ENCODE results near the gene FADS2.

The FADS2 gene

DNA sequence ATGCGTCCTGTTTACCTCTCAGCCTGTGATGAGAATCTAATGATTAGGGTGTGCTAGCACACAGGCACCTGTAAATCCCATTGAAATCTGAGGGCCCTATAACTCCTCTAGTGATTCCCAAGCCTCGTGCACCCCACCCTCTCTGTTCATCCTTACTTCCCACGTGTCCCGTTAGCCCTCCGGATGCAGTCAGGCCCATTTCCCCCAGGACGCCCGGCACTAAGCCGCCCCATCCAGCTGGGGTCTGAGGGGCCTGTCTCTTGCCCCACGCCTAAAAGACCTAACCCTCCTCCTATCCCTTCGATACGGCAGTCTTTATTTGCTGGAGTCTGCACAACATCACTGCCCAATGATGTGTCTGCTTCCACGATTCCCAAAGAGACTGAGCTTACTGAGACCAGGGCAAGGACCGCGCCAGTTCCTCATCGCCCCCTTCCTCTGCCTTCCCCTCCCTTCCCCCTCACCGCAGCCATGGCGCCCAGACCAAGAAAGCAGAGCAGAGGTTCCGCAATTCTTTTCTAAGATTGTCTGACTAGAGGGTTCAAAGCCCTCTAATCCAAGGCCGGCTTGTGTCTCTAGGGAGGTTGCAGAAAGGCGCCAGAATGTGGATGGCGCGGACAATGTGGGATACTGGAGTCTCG, 1.1 kb upstream of the FADS2 start:
- DNase-seq, result no peak

DNA sequence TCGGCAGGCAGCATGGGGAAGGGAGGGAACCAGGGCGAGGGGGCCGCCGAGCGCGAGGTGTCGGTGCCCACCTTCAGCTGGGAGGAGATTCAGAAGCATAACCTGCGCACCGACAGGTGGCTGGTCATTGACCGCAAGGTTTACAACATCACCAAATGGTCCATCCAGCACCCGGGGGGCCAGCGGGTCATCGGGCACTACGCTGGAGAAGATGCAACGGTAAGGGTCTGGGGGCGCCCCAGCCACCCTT, 204 bp downstream of the FADS2 start:
- no peak for DNase-seq

DNA sequence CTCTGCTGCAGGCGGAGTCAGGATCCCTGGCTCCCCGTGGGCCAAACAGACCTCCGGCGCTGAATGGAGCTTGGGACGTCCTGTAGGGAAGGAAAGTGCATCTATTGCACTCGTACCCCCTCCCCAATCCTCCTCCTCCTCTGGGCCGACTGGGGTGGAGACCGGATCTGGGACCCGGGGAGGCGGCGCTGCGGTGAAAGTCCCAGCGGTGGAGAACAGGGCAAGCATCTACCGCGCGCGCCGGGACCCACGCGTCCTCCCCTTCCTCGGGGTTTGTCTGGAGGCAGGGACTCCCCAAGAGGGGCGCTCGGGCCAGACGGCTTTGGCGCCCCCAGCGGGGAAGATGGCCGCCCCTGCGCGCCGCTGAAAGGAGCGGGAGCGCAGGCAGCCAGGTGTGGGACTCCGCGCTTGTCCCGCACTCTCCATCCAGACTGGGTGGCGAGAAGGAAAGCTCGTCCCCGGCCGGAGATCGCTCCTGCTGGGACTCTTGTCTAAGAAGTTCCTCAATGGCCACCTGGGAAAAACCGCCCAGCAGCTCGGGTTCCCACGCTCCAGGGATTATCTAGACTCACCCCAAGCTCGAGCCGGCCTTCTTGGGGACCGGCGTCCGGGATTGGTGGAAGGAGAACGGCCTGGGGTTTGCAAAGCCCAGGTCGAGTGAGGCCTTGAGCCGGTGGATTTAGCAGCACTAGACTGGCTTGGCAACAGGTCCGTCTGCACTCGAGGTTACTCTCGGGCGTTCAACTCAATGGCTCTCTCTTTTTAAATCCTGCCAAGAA, 718 bp downstream of the FADS2 start:
- DNase-seq, result peak; percentile 31

GRCh38 chr11:61829806-61830205, 1.7 kb downstream of the FADS2 start:
- no peak for DNase-seq

DNA sequence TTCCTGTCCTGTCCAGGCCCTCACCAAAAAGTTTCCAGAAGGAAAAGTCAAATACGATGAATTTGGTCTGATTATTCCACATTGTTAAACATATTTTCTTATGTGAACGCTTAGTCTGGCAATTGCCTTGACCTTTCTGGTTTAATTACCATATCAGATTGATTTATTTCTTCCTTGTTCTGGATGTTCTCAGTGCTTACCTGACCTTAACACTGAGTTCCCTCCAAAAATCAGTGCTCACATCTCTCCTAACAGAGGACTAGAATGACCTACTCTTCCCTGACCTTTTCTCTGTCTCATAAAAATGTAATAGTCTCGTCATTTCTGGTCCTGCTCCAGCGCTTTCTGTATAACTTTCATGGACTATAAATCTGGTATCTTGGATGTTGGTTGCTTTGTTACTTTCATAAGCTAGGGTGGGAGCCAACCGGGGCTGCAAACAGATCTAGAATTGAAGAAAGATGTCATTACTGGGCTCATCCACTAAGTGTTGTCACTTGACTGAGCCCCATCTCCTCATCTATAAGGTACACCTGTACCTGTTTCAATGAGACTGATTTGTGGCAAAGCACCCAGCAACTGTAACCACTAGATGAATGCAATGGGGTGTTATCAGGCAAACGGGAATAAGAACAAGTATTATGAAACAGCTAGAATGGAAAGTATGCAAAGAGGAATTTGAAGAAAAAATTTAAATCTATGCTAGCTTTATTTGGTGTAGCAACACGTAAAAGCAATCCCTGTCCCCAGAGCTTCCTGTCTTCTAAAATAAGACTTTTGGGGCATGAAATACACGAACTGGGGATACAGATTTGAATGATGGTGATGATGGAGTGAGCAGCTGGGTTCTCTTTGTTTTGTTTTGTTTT, 2.4 kb downstream of the FADS2 start:
- peak; percentile 38 for DNase-seq

- no peak for DNase-seq
These were observed 4.1 kb downstream of the FADS2 start for GRCh38 chr11:61832207-61832606.

DNA sequence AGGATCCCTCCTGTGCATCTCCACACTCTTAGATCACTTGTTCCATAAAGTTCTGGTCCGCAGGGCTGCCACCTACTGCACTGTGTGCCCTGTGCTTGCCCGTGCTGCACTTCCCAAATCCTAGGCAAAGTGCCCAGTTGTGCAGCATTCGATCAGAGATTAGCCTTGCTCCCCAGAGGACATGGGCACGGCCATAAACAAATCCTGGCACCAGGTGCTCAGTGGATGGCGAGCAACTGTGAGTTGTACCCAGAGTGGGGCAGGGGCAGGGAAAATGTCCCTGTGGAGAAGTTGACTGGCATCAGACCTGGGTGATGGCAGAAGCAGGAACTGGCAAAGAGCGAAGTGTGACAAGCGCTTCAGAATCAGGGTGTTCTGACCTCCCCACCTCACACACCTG, 4.7 kb downstream of the FADS2 start:
- DNase-seq, result no peak

DNA sequence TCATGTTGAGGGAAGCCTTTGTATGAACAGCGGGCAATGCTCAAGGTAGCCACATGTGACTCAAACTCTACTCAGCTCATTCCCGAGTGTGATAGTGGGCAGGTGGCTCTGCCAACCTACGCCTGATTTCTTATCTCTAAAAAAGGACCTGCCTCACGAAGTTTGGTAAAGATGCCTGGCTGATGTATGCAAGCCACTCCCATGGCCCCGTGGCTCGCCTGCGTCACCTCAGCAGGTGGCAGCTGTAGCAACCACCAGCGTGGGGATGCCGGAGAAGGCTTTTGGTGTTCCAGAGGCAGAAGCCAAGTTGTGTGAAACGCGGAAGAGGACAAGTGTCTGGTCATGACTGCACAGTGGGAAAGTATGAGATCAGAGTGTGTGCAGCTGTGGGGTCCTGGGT, 5.4 kb downstream of the FADS2 start:
- no peak for DNase-seq

GRCh38 chr11:61833926-61834277, 5.8 kb downstream of the FADS2 start:
- no peak for DNase-seq

GRCh38 chr11:61834278-61835048, 6.4 kb downstream of the FADS2 start:
- peak; percentile 74 for DNase-seq

GRCh38 chr11:61836193-61836592, 8.1 kb downstream of the FADS2 start:
- no peak for DNase-seq

- no peak for DNase-seq
These were observed 9.4 kb downstream of the FADS2 start for GRCh38 chr11:61837411-61838005.

DNA sequence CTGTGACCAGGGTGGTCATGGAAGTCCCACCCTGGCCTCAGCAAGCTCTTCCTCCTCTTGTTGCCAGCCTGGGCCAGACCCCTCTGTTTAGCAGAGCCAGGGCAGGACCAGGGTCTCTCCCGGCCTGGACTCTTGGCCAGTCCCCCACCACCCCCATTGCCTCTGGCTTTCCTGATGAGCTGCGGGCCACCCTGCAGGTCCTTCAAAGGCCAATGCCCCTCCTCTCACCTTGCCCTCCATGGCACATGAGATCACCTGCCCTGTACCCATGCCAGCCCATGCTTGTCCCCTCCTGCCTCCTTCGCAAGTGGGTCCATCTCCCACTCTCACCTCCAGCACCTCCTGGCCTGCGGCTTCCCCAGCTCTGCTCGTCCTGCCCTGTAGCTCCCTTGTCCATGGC, 10.4 kb downstream of the FADS2 start:
- no peak for DNase-seq

DNA sequence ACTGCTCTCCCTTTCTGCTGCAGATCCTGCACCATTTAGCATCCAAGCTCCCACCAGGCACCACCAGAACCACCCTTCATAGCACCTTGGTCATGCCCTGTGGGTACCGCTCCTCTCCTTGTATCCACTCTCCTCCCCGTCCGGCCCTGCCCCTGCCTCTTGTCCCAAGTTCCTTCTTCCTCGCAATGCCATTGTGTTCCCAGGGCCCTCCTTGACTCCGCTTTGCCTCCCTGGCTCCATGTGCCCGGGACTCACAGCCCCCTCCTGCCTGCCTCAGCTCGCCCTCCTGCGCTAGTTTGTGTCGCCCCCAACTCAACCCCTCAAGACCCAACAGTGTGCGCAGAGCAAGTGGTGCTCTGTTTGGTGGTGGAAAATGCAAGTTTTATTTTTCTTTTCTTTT, 10.8 kb downstream of the FADS2 start:
- no peak for DNase-seq

DNA sequence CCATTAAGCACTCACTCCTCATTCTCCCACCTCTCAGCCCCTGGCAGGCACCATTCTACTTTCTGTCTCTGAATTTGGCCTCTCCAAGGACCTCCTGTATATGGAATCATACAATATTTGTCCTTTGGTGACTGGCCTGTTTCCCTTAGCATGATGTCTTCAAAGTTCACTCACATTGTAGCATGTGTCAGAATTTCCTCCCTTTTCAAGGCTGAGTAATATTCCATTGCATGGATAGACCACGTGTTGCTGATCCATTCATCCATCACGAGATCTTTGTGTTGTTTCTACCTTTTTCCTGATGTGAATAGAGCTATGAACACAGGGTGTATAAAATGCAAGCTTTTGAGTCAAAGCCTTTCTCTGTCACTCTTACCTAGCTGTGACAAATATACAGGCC, 11.6 kb downstream of the FADS2 start:
- no peak for DNase-seq

GRCh38 chr11:61840371-61840770, 12.3 kb downstream of the FADS2 start:
- no peak for DNase-seq

DNA sequence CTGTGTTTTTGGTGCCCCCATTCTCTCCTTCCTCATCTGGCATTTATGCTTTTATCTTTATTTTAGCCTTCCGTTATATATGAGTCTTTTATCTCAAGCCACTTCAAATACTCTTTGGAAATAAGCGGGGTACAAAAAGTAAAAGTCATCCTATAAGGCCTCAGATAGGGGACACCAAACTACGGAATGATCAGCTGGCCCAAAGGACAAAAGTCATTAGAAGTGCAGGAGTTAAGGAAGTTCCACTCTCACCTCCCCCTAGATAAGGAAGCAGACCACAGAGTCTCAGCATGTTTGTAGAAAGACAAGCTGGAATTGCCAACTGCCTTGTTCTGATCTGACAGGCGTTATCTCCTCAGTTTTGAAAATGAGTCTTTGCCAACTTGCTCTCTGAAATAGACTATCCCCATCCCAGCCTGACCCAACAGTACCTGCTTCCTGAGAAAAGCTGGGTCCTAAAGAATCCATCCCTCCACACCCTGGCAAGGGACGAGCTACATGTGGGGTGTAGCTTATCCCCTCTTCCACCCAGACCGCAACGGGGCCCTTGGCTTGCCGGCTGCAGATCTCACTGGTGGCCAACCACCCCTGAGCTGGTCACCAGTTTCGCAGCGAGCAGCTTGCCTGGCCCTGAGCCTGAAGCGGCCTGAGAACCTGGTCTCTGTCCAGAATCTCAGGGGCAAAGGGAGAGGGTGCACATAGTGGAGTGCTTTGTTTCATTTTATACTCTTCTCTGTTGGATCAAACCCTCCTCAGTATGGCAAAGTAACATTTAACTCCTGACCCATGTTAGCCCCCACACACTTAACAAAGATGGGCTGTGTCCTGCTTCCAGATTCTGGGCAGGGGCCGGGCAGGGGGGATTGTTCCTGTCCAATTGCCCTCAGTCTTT, 13.8 kb downstream of the FADS2 start:
- DNase-seq, result no peak

GRCh38 chr11:61842528-61842820, 14.4 kb downstream of the FADS2 start:
- DNase-seq, result no peak

DNA sequence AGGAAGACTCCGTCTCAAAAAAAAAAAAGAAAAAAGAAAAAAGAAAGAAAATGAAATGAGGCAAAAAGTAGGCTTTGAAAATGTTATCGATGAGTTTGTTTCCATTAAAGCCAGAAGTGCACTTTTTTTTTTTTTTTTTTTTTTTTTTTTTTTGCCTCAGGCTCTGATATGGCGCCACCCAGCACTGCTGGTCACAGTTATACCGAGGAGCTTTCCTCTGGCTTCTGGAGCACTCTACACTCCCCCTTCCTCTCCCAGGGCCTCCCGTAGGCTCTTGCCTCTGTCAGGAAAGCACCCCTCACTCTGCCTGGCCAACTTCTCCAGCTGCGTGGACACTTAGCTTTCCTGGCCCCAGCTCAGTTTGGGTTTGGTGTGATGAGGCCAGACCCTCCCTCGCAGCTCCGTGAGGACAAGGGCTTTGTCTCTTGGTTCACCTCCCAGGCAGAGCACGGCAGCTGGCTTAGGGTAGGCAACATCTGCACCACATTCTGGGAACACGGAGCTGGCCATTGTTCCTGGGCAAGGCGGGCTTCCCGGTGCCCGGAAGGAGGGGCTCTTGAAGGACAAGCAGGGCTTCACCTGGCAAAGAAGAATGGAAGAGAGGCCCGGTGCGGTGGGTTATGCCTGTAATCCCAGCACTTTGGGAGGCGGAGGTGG, 16.9 kb downstream of the FADS2 start:
- DNase-seq, result no peak

DNA sequence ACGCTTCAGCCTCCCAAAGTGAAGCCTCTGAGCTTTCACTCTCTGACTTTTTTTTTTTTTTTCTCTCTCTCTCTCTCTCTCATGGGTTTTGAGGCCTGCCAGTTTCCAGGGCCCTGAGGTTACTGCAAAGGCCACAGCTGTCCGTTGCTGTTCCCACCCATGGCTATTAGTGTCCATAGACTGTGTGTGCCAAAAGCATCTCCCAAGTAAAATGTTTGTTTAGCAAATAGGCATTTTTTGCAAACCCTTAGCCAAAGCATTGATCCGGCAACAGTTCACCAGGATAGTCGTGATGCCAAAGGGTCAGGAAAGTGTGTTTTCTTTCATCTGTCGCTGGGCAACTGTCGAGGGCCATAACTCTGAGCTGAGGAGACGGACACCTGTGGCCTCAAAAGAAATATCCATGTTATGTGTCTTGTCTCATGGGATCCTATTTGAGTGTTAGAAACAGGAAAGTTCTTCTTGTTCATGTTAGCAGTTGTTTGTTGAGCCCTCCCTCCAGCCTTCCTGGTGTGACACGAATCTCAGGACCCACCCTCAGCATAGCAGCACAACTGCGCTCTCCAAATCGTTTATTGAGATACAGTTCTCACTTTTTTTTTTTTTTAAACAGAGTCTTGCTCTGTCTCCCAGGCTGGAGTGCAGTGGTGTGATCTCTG, 18.4 kb downstream of the FADS2 start:
- no peak for DNase-seq
